Stimulated activated CD4-positive, alpha-beta T cell treated with anti-CD3 and anti-CD28 coated beads, TNF-alpha, amount 100 ng/mL, for 48 hours (primary cell): Measurements from ENCODE around the gene NCAPD2.

Source experiments
- DNase-seq, 3 donors: peaks; one replicate each; pipeline ENCODE4 v3.0.0-alpha.2; 2020; ENCODE audit warnings: low read depth in 3 of 3

NCAPD2 gene

GRCh38 chr12:6569786-6570185, 75.9 kb downstream of the NCAPD2 start:
- no peak for DNase-seq

- no peak for DNase-seq
Observed at GRCh38 chr12:6570264-6570887, 76.5 kb downstream of the NCAPD2 start.

DNA sequence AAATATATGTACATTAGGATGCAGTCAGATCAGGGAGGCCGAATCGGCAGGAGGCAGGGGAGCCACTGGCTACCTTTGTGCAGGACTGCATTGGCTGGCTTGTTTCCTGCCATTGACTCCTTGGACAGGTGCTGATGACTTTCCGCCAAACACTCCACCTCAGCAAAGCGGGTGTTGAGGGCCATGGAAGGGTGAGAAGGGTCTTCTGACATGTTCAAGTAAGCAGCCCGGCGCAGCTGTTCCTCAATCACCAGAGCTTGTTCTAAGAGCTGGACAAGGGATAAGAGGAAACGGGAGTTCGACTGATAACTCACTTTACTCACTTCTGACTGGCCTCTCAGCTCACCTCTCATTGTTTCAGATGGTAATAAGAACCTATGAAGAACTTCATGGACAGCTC, 79.1 kb downstream of the NCAPD2 start:
- DNase-seq = no peak

DNA sequence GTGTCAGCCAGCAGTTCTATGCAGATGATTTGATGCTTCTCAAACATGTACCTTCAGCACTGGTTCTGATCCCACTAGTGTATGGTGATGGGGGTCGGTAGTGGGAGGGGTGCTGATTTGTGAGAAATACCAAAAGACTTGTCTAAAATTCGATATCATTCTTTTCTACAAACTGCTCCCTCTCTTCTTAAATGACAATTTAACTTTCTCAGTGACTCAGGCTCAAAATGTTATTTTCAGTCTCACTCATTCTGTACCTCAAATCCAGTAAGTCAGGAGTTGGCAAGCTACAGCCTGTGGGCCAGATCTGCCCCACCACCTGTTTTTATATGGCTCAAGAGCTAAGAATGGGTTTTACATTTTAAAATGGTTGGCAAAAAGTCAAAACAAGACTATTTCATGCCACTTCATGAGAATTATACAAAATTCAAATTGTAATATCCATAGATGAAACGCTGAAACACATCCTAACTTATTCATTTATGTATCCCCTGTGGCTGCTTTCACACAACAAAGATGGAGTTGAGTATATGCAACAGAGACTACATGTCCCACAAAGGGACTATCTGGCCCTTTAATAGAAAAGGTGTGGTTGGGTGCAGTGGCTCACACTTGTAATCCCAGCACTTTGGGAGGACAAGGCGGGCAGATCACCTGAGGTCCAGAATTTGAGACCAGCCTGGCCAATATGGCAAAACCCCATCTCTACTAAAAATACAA, 80.8 kb downstream of the NCAPD2 start:
- DNase-seq = no peak

DNA sequence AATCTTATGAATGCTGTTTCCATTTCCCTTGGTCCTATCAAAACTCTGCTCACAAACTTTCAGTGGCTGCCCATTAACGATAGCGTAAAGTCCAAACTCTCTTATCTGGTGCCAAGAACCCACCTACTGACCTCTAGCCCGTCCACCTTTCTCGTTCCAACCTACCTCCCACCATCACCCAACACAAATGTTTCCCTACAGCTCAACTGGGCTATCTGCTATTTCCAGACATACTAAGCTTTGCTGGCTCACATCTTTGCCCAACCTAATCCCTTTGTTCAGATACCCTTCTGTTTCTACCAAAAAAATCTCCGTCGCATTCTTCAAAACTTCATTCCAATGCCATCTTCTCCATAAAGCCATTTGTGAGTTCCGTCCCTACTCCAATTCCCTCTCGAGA, 81.7 kb downstream of the NCAPD2 start:
- DNase-seq = no peak
